Measurements from ENCODE around the gene GPR119. TPM values are rescaled to one million over a fixed set of nuclear protein-coding genes. Genes with fewer than 3 reads are reported as not detected.
"Not testable (repeated sequence)": the region's sequence is repeated elsewhere in the genome, so short reads cannot be mapped to it uniquely, and the experiment has no call there.

The GPR119 gene
- polyA plus RNA-seq, 1 donor: not detected

DNA sequence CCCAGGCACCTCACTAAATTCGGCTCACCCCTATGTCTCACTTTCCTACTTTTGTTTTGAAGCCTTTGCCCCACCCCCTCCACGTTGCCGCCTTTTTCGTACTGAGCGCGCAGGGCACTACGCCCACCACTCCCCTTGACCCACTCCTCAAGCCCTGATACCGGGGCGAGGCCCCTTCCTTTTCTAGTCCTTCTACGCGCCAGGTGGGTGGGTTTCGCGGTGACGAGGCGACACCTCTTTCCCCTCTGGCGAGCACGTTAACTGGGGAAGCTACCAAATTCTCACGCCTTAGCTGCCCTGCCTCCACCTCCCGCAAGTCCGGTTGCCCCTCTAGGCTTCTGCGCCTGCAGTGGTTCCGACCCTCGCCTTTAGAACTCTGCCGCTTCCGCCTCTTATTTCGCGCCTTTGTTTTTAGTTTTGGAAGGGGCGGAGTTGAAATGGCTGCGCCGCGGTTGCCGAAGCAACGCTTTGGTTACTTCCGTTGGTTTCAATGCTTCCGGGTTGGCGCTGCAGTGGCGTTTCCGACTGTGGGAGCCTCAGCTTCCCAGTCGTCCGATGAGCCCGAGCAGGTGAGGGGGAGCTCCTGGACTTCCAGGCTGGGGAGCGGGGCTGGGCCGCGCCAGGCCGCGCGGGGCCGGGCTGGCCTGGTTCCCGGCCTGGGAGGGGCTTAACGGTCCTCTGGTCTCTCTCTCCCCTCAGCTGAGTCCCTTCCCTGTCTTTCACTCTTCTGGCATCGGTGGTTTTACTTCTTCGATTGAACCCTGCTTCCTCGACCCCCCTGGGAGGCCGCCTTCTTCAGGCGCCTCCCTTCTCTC is 45.9 kb downstream of the GPR119 start, which contains the start of gene SLC25A14:
Gene SLC25A14 (plus strand): TSS at position 512 of the 815 bp plus-strand sequence. CDS start 360 bp downstream, outside the sequence.
- peak; percentile 56 for DNase-seq (ENCODE audit: low read depth)

- DNase-seq (ENCODE audit: low read depth): not testable (repeated sequence)
Measured at GRCh38 chrX:130338869-130339268, 46.6 kb downstream of the GPR119 start.

- no peak for DNase-seq (ENCODE audit: low read depth)
Measured at GRCh38 chrX:130336531-130336930, 48.9 kb downstream of the GPR119 start.

Other genes starting within 250 kb of the GPR119 start
- gene AIFM1, start 219.8 kb downstream of the GPR119 start, polyA plus RNA-seq (ENCODE audit: insufficient read length): 21.3 TPM
- gene RAB33A, start 213.7 kb downstream of the GPR119 start, polyA plus RNA-seq (ENCODE audit: insufficient read length): 0.43 TPM
- gene ZNF280C, start 116.8 kb downstream of the GPR119 start, polyA plus RNA-seq (ENCODE audit: insufficient read length): 6.8 TPM
- gene SLC25A14, start 45.8 kb downstream of the GPR119 start, polyA plus RNA-seq (ENCODE audit: insufficient read length): 9.3 TPM
- gene RBMX2, start 16.3 kb upstream of the GPR119 start, polyA plus RNA-seq (ENCODE audit: insufficient read length): 19.1 TPM

All from forelimb muscle (tissue), 1 donor.